ENCODE measurements around the gene FOSL2.

GRCh38 chr2:28377984-28378678 lies 14.5 kb upstream of the FOSL2 start:
- TF ChIP-seq CTCF (IDR thresholded peaks at IDR 0.05): no peak
- no peak for TF ChIP-seq ZFX (IDR thresholded peaks at IDR 0.05; ENCODE audit: borderline replicate concordance)

Measured in 22Rv1 (cell line).